ENCODE measurements around the gene CPT1B.

DNA sequence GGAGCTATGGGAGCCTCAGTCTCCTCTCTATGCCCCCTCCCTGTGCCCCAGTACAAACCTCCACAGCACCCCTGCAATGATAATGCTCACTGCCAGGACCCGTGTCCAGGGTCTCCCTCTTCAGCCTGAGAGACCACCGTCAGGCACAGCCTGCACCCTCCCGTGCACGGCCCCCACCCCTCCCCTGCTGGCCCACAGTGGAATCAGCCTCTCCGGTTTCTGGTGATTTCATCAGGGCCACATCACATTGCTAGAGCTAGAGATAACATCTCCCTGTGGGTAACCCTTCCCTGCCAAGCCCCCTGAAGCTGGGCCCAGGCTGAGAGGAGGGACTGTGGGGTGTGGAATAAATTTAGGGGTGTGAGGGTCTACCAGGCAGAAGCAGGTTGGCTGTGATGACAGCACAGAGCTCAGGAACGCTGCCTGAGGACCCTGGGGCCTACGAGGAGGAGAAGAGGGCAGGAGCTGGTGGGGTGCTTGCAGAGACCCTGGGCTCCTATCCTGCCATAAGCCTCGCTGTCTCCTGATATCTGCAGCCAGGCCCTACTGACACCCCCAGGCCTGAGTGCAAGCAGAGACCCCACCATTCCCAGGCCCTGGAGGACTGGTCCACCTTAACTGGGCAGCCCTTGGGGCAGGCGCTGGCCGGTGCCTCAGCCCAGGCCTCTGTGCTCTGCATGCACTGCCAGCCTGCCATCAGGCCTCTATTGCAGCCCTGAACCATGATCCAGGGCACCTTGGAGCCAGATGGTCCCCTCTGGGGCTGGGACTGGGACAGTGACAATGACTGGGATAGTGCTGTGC is 32.5 kb downstream of the CPT1B start, which contains the start of gene KLHDC7B:
- TF ChIP-seq POLR2A (IDR thresholded peaks at IDR 0.05; ENCODE audit: low read depth, low read length) (no peak), POLR2AphosphoS5 (IDR thresholded peaks at IDR 0.05; ENCODE audit: low read depth, low read length) (no peak), TAF1 (IDR thresholded peaks at IDR 0.05; ENCODE audit: low read depth, low read length) (no peak), SPI1 (IDR thresholded peaks at IDR 0.05; ENCODE audit: low read depth, low read length) (no peak), POU2F2 (IDR thresholded peaks at IDR 0.05; ENCODE audit: low read depth, low read length) (no peak)
